Tibial nerve (tissue), 4 donors: Measurements from ENCODE around the gene BRIP1. TPM values are rescaled to one million over a fixed set of nuclear protein-coding genes. Genes with fewer than 3 reads are reported as not detected.

Experiments used
- DNase-seq, 2 donors: peaks; one replicate each; pipeline ENCODE4 v3.0.0-alpha.2; 2019; ENCODE audit warnings: low spot score in 2 of 2
- H3K27ac ChIP-seq, 4 donors: fragments of 200-600 bp; sonication (generic) in 3 of 4; one replicate each; pipeline ENCODE4 v1.5.1; 2017 to 2019; ENCODE audit warnings: mild to moderate bottlenecking in 1 of 4
- H3K27me3 ChIP-seq, 2 donors: fragments of 200-600 bp; sonication (generic) in 1 of 2; one replicate each; pipeline versions ENCODE4 v1.5.1 to v1.6.0; 2017 to 2019
- H3K36me3 ChIP-seq, 3 donors: fragments of 200-600 bp; sonication (generic); one replicate each; pipeline ENCODE4 v1.5.1; 2018 to 2019
- H3K4me1 ChIP-seq, 4 donors: fragments of 200-600 bp; sonication (generic) in 3 of 4; one replicate each; pipeline ENCODE4 v1.5.1; 2017 to 2019
- H3K4me3 ChIP-seq, 4 donors: fragments of 200-600 bp; sonication (generic) in 3 of 4; one replicate each; pipeline ENCODE4 v1.5.1; 2017 to 2019; ENCODE audit warnings: mild to moderate bottlenecking in 1 of 4, moderate library complexity in 1 of 4
- H3K9me3 ChIP-seq, 4 donors: fragments of 200-600 bp; sonication (generic) in 3 of 4; one replicate each; pipeline ENCODE4 v1.5.1; 2017 to 2019
- EP300 ChIP-seq, 2 donors: sonication (generic); formaldehyde crosslinking; IDR thresholded peaks; one replicate each; pipeline ENCODE4 v1.6.1; 2017; ENCODE audit warnings: antibody characterized with exemption in 2 of 2, mild to moderate bottlenecking in 1 of 2
- POLR2A ChIP-seq, 2 donors: fragments of 450-650 bp; IDR thresholded peaks; one replicate each; pipeline ENCODE4 v1.6.1; 2017; ENCODE audit warnings: antibody characterized with exemption in 2 of 2, mild to moderate bottlenecking in 2 of 2, moderate library complexity in 2 of 2
- WGBS, 2 donors: methylation state at CpG; one replicate each; pipeline ENCODE4 v1.1.5; 2018; 5-methylcytosine and 5-hydroxymethylcytosine counted together
- small RNA-seq: library from RNA; depleted of rRNA; stranded (forward); fragments of <200 nt; gene quantifications from one replicate; pipeline ENCODE3, GENCODE V24; 2016
- total RNA-seq, 4 donors: library from RNA; depleted of rRNA; stranded (reverse); fragments of >200 nt; gene quantifications; one replicate each; pipeline ENCODE4 v1.1.0, GENCODE V29; 2016
- TF ChIP-seq, protein P1 (sequence below), 5 experiments: fragments of 200-600 bp in 3 of 5; fragments of 450-650 bp in 2 of 5; sonication (generic) in 3 of 5; IDR thresholded peaks; one replicate each; pipeline ENCODE4 v1.5.1; 2016 to 2019; ENCODE audit warnings: antibody characterized with exemption in 5 of 5, mild to moderate bottlenecking in 3 of 5, moderate library complexity in 2 of 5

Gene BRIP1
- total RNA-seq, 4 donors from 2014 or later, result 0.42 to 3.9 (median 0.89) TPM

DNA sequence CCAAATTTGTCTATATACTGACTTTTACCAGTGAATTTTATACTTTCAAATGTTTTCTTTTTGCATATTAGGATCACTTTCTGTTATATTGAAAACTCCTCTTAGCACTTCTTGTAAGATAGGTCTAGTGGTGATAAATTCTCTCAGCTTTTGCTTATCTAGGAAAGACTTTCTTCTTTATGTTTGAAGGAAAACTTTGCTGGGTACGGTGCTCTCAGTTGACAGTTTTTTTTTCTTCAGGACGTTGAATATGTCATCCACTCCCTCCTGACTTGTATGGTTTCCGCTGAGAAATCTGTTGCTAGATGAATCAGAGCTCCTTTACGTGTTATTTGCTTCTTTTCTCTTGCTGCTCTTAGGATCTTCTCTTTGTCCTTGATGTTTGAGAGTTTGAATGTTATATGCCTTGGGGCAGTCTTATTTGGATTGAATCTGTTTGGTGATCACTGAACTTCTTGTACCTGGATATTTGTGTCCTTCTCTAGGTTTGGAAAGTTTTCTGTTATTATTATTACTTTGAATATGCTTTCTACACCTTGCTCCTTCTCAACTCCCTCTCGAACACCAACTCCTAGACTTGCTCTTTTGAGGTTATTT, 228.3 kb downstream of the BRIP1 start:
- WGBS, 2 donors, result 82 to 85% methylated on average over 5 of the region's 5 CpGs
- Histone ChIP-seq H3K36me3 (no peaks in the 10 kb centered on the region), H3K27ac (no peak overlapping the region), H3K4me1 (no peaks in the 10 kb centered on the region), H3K9me3 (peaks cover 0 to 17% (median 0%) of the 10 kb centered on the region in 4 donors), H3K27me3 (no peaks in the 10 kb centered on the region), H3K4me3 (no peak overlapping the region)
- TF ChIP-seq, protein P1, sequence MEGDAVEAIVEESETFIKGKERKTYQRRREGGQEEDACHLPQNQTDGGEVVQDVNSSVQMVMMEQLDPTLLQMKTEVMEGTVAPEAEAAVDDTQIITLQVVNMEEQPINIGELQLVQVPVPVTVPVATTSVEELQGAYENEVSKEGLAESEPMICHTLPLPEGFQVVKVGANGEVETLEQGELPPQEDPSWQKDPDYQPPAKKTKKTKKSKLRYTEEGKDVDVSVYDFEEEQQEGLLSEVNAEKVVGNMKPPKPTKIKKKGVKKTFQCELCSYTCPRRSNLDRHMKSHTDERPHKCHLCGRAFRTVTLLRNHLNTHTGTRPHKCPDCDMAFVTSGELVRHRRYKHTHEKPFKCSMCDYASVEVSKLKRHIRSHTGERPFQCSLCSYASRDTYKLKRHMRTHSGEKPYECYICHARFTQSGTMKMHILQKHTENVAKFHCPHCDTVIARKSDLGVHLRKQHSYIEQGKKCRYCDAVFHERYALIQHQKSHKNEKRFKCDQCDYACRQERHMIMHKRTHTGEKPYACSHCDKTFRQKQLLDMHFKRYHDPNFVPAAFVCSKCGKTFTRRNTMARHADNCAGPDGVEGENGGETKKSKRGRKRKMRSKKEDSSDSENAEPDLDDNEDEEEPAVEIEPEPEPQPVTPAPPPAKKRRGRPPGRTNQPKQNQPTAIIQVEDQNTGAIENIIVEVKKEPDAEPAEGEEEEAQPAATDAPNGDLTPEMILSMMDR (IDR thresholded peaks at IDR 0.05), result no peak
- TF ChIP-seq POLR2A (IDR thresholded peaks at IDR 0.05) (no peak), EP300 (IDR thresholded peaks at IDR 0.05) (no peak)
- DNase-seq, result no peak

DNA sequence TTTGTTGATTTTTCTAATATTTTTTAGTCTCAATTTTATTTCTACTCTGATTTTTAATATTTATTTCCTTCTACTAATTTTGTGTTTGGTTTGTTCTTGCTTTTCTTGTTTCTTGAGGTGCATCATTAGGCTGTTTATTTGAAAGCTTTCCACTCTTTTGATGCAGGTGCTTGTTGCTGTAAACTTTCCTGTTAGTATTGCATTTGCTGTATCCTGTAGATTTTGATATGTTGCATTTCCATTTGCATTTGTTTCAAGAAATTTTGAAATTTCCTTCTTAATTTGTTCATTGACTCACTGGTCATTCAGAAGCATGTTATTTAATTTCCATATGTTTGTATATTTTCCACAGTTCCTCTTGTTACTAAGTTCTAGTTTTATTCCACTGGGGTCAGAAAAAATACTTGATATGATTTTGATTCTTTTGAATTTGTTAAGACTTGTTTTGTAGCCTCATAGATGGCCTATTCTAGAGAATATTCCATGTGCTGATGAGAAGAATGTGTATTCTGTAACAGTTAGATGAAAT, 229.3 kb downstream of the BRIP1 start:
- H3K4me1 ChIP-seq, result no peaks in the 10 kb centered on the region
- H3K36me3 ChIP-seq, result no peaks in the 10 kb centered on the region
- no peak for TF ChIP-seq EP300 (IDR thresholded peaks at IDR 0.05)
- H3K27ac ChIP-seq, result no peak overlapping the region
- peaks cover 0 to 17% (median 0%) of the 10 kb centered on the region in 4 donors for H3K9me3 ChIP-seq
- no peak overlapping the region for H3K4me3 ChIP-seq
- H3K27me3 ChIP-seq, result no peaks in the 10 kb centered on the region
- DNase-seq, result no peak

DNA sequence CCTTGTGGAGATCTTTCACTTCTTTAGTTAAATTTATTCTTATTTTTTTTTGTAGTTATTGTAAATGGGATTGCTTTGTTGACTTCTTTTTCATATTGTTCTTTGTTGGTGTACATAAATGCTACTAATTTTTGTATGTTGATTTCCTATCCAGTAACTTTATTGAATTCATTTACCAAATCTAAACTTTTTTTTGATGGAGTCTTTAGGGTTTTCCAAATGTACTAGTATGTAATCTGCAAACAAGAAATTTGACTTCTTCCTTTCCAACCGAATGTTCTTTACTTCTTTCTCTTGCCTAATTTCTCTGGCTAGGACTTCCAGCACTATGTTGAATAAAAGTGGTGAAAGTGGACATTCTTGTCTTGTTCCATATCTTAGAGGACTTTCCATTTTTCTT, 230.5 kb downstream of the BRIP1 start:
- DNase-seq, result no peak

DNA sequence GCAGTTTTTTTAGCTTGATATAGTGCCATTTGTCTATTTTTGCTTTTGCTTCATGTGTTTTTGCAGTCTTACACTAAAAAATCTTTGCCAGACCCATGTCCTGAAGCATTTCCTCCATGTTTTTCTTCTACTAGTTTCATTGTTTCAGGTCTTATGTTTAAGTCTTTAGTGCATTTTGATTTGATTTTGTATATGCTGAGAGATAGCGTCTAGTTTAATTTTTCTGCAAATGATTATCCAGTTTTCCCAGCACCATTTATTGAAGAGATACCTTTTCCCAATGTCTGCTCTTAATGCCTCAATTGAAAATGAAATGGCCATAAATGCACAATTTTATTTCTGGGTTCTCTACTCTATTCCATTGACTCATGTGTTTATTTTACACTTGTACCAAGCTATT, 231.5 kb downstream of the BRIP1 start:
- no peak overlapping the region for H3K4me3 ChIP-seq
- no peaks in the 10 kb centered on the region for H3K27me3 ChIP-seq
- TF ChIP-seq EP300 (IDR thresholded peaks at IDR 0.05) (no peak), POLR2A (IDR thresholded peaks at IDR 0.05) (no peak)
- TF ChIP-seq, protein P1 (IDR thresholded peaks at IDR 0.05), result no peak
- no peaks in the 10 kb centered on the region for H3K4me1 ChIP-seq
- 93 to 100% methylated on average over 1 of the region's 1 CpG for WGBS, 2 donors
- no peak for DNase-seq
- no peaks in the 10 kb centered on the region for H3K36me3 ChIP-seq
- H3K9me3 ChIP-seq, result peaks cover 0 to 13% (median 0%) of the 10 kb centered on the region in 4 donors
- H3K27ac ChIP-seq, result no peak overlapping the region

More for the DNA sequence above, 230.5 kb downstream of the BRIP1 start:
- Histone ChIP-seq H3K36me3 (no peaks in the 10 kb centered on the region), H3K27ac (no peak overlapping the region), H3K9me3 (peaks cover 0 to 17% (median 0%) of the 10 kb centered on the region in 4 donors), H3K27me3 (no peaks in the 10 kb centered on the region), H3K4me3 (no peak overlapping the region), H3K4me1 (no peaks in the 10 kb centered on the region)
- TF ChIP-seq, protein P1 (IDR thresholded peaks at IDR 0.05), result no peak
- TF ChIP-seq EP300 (IDR thresholded peaks at IDR 0.05), result no peak
- TF ChIP-seq POLR2A (IDR thresholded peaks at IDR 0.05), result no peak
- 84 to 88% methylated on average over 1 of the region's 1 CpG for WGBS, 2 donors

Small RNA genes lying within 50 kb of the gene (small RNA-seq; reads per million reads assigned to genes)
- not detected for gene RF00019

Other genes with a start within 250 kb of the BRIP1 start
- gene INTS2, start 64.5 kb upstream of the BRIP1 start, total RNA-seq, result 10 to 100 TPM; 10.0 to 15.5 (median 13.0) TPM
- gene MED13, start 201.8 kb upstream of the BRIP1 start, total RNA-seq, result 100 to 1,000 TPM in 2 of 4 donors, 10 to 100 TPM in 2; 62.4 to 166 (median 111) TPM